GM21717 (cell line): Measurements from ENCODE around the gene HYAL2.
A peak's percentile ranks its signal among the peaks of the same experiment; 100 is the strongest.

Source experiments
- ATAC-seq: cut with Tn5 transposase; IDR thresholded peaks from one replicate; pipeline ENCODE4 v1.9.1; 2021; ENCODE audit warnings: mild to moderate bottlenecking, moderate library complexity; ENCODE audit not compliant: unreplicated experiment

HYAL2 gene

GRCh38 chr3:50351323-50351697 lies 28.8 kb upstream of the HYAL2 start:
- ATAC-seq, result no peak

GRCh38 chr3:50350527-50351322 lies 28.2 kb upstream of the HYAL2 start, which contains the start of the genes CYB561D2 and NPRL2:
Gene CYB561D2, plus strand, starts transcription at chr3:50350862. Its CDS starts 572 bp downstream, at chr3:50351434.
Gene NPRL2, minus strand, starts transcription at chr3:50350775. Its CDS starts 123 bp downstream, at chr3:50350652.
- peak; percentile 75 for ATAC-seq

- ATAC-seq, result no peak
Observed at GRCh38 chr3:50350213-50350526, 27.6 kb upstream of the HYAL2 start.

- no peak for ATAC-seq
Observed at GRCh38 chr3:50347187-50347813, 24.8 kb upstream of the HYAL2 start.

GRCh38 chr3:50345586-50346234 lies 23.2 kb upstream of the HYAL2 start, which contains the start of gene ZMYND10:
Gene ZMYND10, minus strand, starts transcription at chr3:50345732. Its CDS starts 153 bp downstream, at chr3:50345579.
- no peak for ATAC-seq

GRCh38 chr3:50345008-50345407 lies 22.5 kb upstream of the HYAL2 start:
- no peak for ATAC-seq

- ATAC-seq, result no peak
Observed at GRCh38 chr3:50342813-50343633, 20.5 kb upstream of the HYAL2 start.

- no peak for ATAC-seq
Observed at GRCh38 chr3:50341996-50342650, 19.6 kb upstream of the HYAL2 start.

- no peak for ATAC-seq
Observed at GRCh38 chr3:50341537-50341936, 19.0 kb upstream of the HYAL2 start.

- ATAC-seq, result no peak
Observed at GRCh38 chr3:50340448-50341329, 18.1 kb upstream of the HYAL2 start, which contains the start of gene RASSF1. Gene RASSF1, minus strand, starts transcription at chr3:50340836. Its CDS starts 31 bp downstream, at chr3:50340805.

GRCh38 chr3:50340147-50340447 lies 17.6 kb upstream of the HYAL2 start:
- no peak for ATAC-seq

- ATAC-seq, result no peak
Observed at GRCh38 chr3:50339485-50340146, 17.1 kb upstream of the HYAL2 start.

GRCh38 chr3:50338965-50339364 lies 16.4 kb upstream of the HYAL2 start:
- no peak for ATAC-seq

- ATAC-seq, result peak; percentile 61
Observed at GRCh38 chr3:50337175-50337861, 14.8 kb upstream of the HYAL2 start.

GRCh38 chr3:50336452-50337174 lies 14.1 kb upstream of the HYAL2 start:
- ATAC-seq, result peak; percentile 31

GRCh38 chr3:50334339-50335075 lies 12.0 kb upstream of the HYAL2 start:
- no peak for ATAC-seq

- no peak for ATAC-seq
Observed at GRCh38 chr3:50333744-50334328, 11.3 kb upstream of the HYAL2 start.
